ENCODE measurements around the gene ZNF385B.
A peak's percentile ranks its signal among the peaks of the same experiment; 100 is the strongest.

ZNF385B gene

DNA sequence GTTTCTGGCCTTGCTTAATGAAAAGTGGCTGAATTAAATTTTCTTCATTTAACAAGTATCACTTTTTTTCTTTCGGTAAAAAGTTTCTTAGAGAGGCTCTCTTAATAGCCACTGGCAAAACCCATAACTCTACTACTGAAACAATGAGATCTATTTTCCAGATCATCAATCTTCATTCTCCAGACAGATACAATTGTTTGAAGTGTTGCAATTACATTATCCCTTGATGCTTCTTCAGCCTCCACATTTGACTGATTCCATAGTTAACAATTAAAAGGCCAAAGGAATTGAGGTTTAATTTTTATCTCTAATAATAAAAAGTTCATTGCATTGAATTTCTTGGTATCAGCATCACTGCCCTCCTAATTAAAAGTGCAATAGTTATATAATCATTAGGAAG, 176.3 kb downstream of the ZNF385B start:
- no peaks in the 10 kb centered on the region for H3F3A ChIP-seq (ENCODE audit: insufficient read depth, low read length)
- peaks cover 14% of the 10 kb centered on the region for H3K4me1 ChIP-seq (ENCODE audit: low read length)
- no peak for DNase-seq
- H3K4me2 ChIP-seq (ENCODE audit: low read depth, low read length) = no peak overlapping the region
- no peak for TF ChIP-seq EZH2 (optimal IDR thresholded peaks at IDR 0.05; ENCODE audit: low read depth, low read length)
- no peak for TF ChIP-seq EZH2phosphoT487 (IDR thresholded peaks at IDR 0.05; ENCODE audit: low read length)
- no peaks in the 10 kb centered on the region for H3K36me3 ChIP-seq (replicated peaks; ENCODE audit: insufficient read depth, low read length)
- no peak overlapping the region for H3K27ac ChIP-seq (ENCODE audit: low read length)
- no peak overlapping the region for H2AFZ ChIP-seq (ENCODE audit: low read length)
- no peaks in the 10 kb centered on the region for H3K9me2 ChIP-seq (replicated peaks; ENCODE audit: insufficient read depth, low read length)
- H3K4me3 ChIP-seq (ENCODE audit: low read length) = no peak overlapping the region
- H3K27me3 ChIP-seq (replicated peaks; ENCODE audit: insufficient read depth, low read length) = no peaks in the 10 kb centered on the region
- H4K20me1 ChIP-seq (ENCODE audit: insufficient read depth, low read length) = no peaks in the 10 kb centered on the region
- no peaks in the 10 kb centered on the region for H3K9me3 ChIP-seq (replicated peaks; ENCODE audit: insufficient read depth, low read length)
- H3K9ac ChIP-seq (ENCODE audit: low read length) = no peak overlapping the region
- H3K79me2 ChIP-seq (ENCODE audit: low read length) = no peaks in the 10 kb centered on the region

DNA sequence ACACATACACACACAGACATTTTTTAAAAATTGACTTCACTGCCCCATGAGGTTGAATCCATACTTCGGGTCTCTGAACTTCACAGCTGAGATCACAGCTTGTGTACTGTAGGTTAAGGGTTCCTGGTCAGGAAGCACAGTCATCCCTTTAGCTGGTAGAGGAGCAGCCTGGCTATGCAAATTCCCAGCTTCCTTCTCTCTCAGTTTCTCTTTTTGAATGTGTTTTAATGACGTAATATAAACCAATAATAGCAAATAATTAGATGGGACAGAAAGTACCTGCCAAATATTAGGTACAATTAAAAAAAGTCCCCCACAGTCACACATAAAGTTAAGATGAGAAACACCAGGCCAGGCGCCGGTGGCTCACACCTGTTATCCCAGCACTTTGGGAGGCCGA, 178.7 kb downstream of the ZNF385B start:
- no peak for DNase-seq
- Histone ChIP-seq H3K4me2 (ENCODE audit: low read depth, low read length) (no peak overlapping the region), H3K27ac (ENCODE audit: low read length) (no peak overlapping the region)

GRCh38 chr2:179677746-179678505, 183.5 kb downstream of the ZNF385B start:
- no peaks in the 10 kb centered on the region for H3K9me3 ChIP-seq (replicated peaks; ENCODE audit: insufficient read depth, low read length)
- H3K4me1 ChIP-seq (ENCODE audit: low read length) = peaks cover 57% of the 10 kb centered on the region
- H3K27ac ChIP-seq (ENCODE audit: low read length) = peak overlapping the region; percentile 87
- DNase-seq = no peak
- H3K9me2 ChIP-seq (replicated peaks; ENCODE audit: insufficient read depth, low read length) = no peaks in the 10 kb centered on the region
- H3K4me2 ChIP-seq (ENCODE audit: low read depth, low read length) = peak overlapping the region; percentile 41
- H3F3A ChIP-seq (ENCODE audit: insufficient read depth, low read length) = peaks cover 20% of the 10 kb centered on the region
- H2AFZ ChIP-seq (ENCODE audit: low read length) = peak overlapping the region; percentile 33; the same call in 1 of the 2 replicates
- no peaks in the 10 kb centered on the region for H4K20me1 ChIP-seq (ENCODE audit: insufficient read depth, low read length)
- TF ChIP-seq EZH2 (optimal IDR thresholded peaks at IDR 0.05; ENCODE audit: low read depth, low read length) = no peak
- no peak for TF ChIP-seq CTCF (IDR thresholded peaks at IDR 0.05; ENCODE audit: low read length)
- TF ChIP-seq EZH2phosphoT487 (IDR thresholded peaks at IDR 0.05; ENCODE audit: low read length) = no peak
- no peaks in the 10 kb centered on the region for H3K27me3 ChIP-seq (replicated peaks; ENCODE audit: insufficient read depth, low read length)
- 0 out of 2 replicates have a peak overlapping the region, but pooled peaks have one; percentile 2 for H3K9ac ChIP-seq (ENCODE audit: low read length)
- H3K36me3 ChIP-seq (replicated peaks; ENCODE audit: insufficient read depth, low read length) = no peaks in the 10 kb centered on the region
- H3K79me2 ChIP-seq (ENCODE audit: low read length) = no peaks in the 10 kb centered on the region
- H3K4me3 ChIP-seq (ENCODE audit: low read length) = no peak overlapping the region

More for the DNA sequence above, 178.7 kb downstream of the ZNF385B start:
- no peaks in the 10 kb centered on the region for H4K20me1 ChIP-seq (ENCODE audit: insufficient read depth, low read length)
- H3K79me2 ChIP-seq (ENCODE audit: low read length) = no peaks in the 10 kb centered on the region
- H3K9me3 ChIP-seq (replicated peaks; ENCODE audit: insufficient read depth, low read length) = no peaks in the 10 kb centered on the region
- H3F3A ChIP-seq (ENCODE audit: insufficient read depth, low read length) = peaks cover 6% of the 10 kb centered on the region
- H3K9me2 ChIP-seq (replicated peaks; ENCODE audit: insufficient read depth, low read length) = no peaks in the 10 kb centered on the region
- peaks cover 38% of the 10 kb centered on the region for H3K4me1 ChIP-seq (ENCODE audit: low read length)
- TF ChIP-seq EZH2 (optimal IDR thresholded peaks at IDR 0.05; ENCODE audit: low read depth, low read length) (no peak), EZH2phosphoT487 (IDR thresholded peaks at IDR 0.05; ENCODE audit: low read length) (no peak), CTCF (IDR thresholded peaks at IDR 0.05; ENCODE audit: low read length) (no peak)
- no peak overlapping the region for H2AFZ ChIP-seq (ENCODE audit: low read length)
- H3K9ac ChIP-seq (ENCODE audit: low read length) = no peak overlapping the region
- no peak overlapping the region for H3K4me3 ChIP-seq (ENCODE audit: low read length)
- no peaks in the 10 kb centered on the region for H3K36me3 ChIP-seq (replicated peaks; ENCODE audit: insufficient read depth, low read length)
- no peaks in the 10 kb centered on the region for H3K27me3 ChIP-seq (replicated peaks; ENCODE audit: insufficient read depth, low read length)

All from MM.1S (cell line).